ENCODE data around the gene TBL1XR1.
A peak's percentile ranks its signal among the peaks of the same experiment; 100 is the strongest.

Gene TBL1XR1

DNA sequence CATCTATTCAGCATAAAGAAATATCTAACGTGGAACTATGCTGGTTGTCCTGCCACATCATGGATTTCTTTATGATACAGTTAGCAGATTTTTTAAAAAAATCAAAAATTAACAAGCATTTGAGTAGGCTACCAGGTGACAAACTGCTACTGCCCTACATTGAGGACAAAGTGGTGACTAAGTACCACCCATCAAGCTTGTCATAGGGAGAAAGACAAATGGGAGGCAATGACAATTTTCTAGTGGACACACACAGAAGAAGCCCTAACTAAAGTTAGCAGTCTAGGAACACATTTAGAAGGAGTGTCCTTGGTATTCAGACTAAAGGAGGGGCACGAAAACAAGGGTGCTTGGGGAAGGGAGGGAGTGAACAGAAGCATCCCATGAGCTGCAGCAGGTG lies 131.2 kb downstream of the TBL1XR1 start:
- DNase-seq (ENCODE audit: low spot score) = no peak
- no peak for FAIRE-seq

DNA sequence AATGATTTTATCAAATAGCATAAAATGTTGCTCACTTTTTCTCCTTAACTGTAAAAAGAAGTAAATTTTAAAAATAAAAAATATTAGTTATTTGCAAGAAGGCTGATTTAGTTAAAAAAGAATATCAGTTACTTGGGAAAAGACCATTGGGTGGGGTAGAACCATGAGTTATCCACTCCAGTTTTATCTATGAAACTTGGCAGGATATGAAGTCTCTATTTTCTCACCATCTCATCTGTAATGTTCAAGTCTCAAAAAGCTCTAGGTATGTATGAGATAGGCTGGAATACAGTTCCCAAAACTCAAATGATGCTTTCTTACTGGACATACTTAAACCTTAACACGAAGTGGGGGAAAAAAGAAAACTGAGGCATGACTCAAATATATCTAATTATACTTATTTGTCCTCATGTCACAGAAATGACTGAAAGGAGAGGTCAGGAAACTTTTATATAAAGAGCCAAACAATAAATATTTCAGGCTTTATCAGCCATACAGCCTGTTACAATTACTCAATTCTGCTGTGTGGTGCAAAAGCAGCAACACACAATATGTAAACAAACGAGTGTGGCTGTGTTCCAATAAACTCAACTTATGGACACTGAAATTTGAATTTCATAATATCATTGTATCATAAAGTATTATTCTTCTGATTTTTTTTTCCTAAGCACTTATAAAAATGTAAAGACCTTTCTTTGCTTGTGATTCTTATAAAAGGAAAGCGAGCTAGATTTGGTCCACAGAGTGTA lies 131.8 kb downstream of the TBL1XR1 start:
- DNase-seq (ENCODE audit: low spot score) (no peak), FAIRE-seq (no peak)

DNA sequence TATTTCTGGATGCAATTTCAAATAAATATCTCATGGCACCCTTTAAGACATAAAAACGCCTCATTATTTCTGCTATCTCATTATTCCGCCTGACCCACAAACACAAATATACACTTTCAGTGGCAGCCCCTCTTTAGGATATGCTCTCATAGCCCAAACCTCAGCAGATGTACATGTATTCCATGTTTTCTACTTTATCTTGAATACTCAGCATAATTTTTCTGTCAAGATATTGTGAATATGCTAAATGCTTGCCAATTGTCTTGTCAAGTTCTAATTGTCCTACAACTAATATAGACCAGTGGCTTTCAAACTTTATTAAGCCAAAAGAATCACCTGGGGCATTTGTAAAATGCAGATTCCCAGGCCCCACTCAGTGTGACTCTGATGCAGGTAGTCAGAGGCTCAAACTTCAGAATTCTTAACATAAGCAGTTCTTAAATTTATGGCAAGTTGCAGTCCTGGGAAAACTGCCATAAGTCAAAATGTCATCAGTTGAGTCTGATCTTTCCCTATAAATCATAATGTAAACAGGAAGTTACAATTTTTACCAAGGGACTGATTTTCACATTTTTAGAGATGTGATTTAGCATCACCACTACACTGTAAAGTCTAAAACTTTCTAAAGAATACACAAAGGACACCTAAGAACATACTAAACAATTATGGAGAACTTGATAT lies 135.1 kb downstream of the TBL1XR1 start:
- FAIRE-seq (no peak), DNase-seq (ENCODE audit: low spot score) (no peak)

DNA sequence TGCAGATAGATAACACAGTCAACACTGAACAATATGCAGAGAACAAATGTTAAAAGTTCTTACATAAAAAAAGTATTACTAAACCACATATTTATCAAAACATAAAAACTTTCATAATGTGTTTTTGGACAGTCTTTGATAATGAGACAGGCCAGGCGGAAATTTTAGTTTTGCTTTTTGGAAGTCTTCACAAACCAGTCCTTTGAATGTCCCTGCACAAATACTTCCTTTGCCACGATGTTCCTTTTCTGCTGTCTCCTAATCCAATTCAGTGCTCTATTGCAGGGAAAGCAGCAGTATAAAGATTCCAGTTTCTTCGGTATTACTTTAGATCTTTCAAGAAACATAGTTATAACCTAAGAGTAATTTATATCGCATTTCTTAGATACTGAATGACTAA lies 135.9 kb downstream of the TBL1XR1 start:
- DNase-seq (ENCODE audit: low spot score) = no peak
- FAIRE-seq = no peak

DNA sequence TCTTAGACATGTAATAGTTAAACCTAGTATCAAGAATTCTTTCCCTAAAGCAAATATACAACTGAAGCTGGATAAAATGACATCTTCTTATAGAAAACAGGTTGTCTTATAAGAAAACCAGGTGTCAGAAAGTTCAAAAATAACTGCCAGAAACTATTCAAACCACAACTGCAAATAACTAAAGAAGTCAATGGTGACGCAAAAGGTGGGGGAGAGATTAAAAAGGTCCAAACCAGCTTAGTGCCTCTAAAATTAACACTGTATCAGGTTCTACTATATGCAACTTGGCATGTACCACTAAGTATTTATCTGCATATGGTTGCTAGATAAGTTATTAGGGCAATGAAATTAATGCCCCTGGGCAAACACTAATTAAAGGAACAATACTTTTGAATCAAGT lies 136.8 kb downstream of the TBL1XR1 start:
- no peak for FAIRE-seq
- DNase-seq (ENCODE audit: low spot score) = no peak

DNA sequence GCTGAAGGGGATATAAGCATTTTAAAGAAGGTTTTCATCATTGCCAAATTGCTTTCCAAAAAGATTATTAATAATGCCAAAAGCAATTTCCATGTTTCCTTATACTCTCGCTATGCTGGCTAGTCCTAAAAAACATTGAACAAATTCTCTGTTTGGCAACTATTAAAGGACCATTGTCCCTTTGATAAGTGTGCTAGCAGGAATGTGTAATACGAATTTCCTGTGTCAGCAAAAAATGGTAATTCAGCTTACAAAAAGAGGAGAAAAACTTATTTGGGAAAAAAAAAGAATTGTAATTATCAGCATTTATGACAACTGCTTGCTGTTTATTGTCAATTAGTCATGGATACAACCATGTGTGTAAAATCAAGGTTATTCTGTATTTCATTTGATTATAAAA lies 138.6 kb downstream of the TBL1XR1 start:
- DNase-seq (ENCODE audit: low spot score) (no peak), FAIRE-seq (no peak)

DNA sequence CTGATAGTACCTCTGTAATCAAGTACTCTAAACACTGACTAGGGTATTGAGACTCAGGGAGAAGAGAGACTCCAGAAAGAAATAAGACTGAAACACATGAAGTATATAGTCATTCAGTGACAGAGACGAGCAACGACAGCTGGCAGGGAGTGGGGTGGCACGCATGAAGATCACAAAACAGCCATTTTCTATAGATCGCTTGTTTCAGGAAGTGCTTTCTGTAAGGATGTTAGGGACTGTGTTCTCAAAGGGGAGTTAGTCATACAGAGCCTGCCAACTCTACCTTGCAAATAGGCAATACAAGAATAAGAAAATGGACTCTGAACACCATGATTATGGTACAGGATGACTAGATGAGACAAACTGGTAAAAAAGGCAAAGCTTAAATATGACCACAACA lies 139.5 kb downstream of the TBL1XR1 start:
- DNase-seq (ENCODE audit: low spot score) (no peak), FAIRE-seq (no peak)

DNA sequence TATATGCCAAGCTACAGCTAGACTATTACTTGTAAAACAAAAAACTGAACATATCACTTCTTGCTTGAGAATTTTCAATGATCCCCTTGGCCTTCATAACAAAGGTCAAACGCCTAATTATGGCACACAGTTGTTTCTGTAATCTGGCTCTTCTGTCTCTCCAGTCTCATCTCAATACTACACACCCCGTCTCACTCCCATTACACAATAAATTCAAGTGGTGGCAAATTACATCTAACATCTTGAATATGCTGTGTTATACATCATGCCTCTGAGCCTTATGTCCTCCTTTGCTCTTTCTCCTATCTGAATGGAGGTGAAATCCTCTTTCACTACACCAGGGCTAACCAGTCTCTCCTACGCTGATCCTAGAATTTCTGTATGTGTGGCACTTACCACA lies 140.4 kb downstream of the TBL1XR1 start:
- no peak for DNase-seq (ENCODE audit: low spot score)
- no peak for FAIRE-seq

DNA sequence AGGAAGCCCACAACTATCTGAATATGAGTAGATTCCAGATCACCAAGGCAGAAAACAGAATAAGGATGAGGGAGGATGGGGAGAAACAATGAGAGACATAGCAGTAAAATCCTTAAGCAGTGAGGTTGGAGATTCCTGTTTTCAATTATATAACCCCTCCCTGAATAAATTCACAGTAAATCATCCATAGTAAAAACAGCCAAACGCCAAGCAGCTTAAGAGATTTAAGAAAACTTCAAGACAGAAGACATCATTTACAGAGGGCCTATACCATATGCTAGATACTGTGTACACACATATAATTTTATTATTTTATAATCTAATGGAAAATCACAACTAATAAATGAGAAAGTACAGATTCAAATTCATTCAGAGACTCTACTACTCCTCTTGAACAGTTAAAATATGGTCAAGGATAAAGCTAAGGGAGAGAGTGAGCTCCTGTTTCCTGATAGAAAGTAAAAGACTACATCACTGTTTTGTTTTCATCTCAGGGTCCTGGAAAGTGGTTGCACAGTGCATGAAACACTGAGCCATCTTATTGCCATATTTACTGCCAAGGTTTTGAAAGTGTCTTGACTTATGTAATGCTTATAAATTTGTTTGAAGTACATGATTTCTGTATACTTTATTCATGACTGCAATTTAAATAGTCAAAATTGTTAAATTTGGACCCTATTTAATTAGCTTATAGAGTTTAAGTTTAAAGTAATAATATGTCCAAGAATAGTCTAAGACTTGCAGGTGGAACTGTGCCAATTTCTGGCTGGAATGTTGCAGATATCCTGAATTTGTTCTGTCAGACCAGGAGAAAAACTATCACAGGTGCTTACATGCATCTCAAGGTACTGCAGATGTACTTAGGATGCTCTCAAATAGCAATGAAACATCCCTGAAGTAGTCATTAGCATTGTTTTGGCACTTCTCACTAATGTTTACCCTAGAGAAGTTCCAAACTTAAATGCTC lies 141.4 kb downstream of the TBL1XR1 start:
- FAIRE-seq (no peak), DNase-seq (ENCODE audit: low spot score) (no peak)

DNA sequence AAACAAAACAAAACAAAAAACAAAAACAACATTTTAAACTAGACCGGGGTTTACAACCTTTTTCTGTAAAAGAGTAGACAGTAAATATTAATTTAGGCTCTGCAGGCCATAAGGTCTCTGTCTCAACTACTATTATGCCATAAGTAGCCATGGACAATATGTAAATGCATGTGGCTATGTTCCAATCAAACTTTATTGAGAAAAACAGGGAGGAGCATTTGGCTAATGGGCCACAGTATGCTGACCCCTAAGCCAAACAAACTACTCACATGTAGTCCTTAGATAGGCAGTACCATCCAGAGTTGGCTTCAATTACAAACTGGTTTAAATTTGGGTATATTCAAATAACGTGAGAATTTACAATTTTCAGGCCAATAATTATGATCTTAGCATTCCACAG lies 144.2 kb downstream of the TBL1XR1 start:
- FAIRE-seq (no peak), DNase-seq (ENCODE audit: low spot score) (no peak)

DNA sequence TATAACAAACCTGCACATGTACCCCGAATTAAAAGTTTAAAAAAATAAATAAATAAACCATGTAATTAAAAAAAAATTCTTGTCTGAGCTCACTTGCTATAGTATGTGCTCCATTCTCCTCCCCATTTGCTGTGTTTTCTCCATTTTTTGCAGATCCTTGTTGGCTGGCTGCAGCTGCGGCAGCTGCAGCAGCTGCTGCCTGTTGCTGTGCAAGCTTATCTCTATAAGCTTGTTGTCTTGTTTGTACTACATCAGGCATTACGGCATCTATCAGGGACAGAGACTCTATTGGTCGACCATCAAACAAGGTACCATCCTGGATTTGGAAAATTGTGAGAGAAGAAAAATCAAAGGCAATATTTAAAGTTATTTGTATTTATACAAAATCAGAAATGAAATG lies 145.9 kb downstream of the TBL1XR1 start:
- FAIRE-seq (no peak), DNase-seq (ENCODE audit: low spot score) (no peak)

DNA sequence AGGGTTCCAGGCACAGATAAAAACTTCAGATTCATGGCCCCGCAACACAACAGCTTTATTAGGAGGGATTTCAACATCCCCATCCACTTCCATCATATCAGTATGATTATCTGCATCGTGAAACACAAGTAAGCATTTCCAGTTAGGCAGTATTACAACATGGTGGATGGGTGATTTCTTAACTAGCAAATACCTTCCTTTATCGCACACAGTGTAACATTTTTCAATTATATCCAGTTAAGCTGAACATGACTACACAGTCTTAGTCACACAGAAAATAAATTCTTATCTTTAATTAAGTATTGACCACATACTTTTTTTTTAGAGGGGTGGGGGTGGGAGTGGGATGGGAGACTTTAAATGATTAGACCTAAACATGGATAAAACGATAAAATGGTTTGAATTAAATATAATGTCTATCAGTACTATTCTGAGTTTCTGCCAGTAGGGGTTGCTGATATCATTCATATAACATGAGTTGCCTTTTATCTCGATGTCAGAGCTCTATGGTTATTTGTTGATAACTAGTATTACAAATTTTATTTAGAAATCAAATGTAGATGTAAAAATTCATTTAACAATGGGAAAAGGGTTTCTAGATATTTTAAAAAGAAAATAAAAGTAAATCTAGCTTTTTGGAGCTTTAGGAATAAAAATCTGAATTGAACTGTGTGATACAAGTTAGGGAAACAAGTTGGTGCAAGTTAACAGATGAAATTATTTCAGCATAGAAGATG lies 146.6 kb downstream of the TBL1XR1 start:
- DNase-seq (ENCODE audit: low spot score) = peak; percentile 54
- peak; percentile 88 for FAIRE-seq

DNA sequence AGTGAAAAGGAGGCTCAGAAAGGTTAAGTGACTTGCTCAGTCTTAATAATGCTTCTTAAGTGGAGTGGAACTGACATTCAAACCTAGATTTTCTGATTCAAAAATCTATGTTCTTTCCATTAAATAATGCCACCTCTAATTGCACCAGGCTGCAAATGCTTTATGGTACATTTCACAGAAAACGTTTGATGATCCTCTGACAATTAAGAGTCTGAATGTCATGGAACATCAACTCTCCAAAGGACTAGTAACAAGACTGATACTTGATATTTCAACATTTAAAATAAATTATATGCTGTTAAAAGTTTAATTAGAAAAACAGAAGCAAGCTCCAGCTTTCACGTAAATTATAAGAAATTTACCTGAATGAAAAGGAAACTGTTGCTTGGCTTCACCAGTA lies 151.5 kb downstream of the TBL1XR1 start:
- DNase-seq (ENCODE audit: low spot score) = no peak
- FAIRE-seq = no peak

DNA sequence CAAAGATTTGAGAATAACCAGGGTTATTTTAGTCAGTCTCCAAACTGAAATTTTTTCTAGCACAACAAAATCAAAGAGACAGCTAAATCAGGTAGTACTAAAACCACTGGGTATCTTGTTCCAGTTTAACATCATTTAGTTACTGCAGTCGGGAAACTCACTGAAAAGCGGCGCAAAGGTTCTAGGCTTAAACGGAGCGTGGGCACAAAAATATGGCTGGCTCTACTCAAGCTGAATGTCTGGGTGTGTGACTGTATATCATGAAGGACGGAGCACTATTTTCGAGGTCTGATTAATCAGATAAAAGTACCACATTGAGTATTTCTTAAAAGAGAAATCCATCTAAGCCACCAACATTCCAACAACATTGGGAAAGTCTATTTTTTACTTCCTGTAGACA lies 152.1 kb downstream of the TBL1XR1 start:
- FAIRE-seq = no peak
- DNase-seq (ENCODE audit: low spot score) = no peak

DNA sequence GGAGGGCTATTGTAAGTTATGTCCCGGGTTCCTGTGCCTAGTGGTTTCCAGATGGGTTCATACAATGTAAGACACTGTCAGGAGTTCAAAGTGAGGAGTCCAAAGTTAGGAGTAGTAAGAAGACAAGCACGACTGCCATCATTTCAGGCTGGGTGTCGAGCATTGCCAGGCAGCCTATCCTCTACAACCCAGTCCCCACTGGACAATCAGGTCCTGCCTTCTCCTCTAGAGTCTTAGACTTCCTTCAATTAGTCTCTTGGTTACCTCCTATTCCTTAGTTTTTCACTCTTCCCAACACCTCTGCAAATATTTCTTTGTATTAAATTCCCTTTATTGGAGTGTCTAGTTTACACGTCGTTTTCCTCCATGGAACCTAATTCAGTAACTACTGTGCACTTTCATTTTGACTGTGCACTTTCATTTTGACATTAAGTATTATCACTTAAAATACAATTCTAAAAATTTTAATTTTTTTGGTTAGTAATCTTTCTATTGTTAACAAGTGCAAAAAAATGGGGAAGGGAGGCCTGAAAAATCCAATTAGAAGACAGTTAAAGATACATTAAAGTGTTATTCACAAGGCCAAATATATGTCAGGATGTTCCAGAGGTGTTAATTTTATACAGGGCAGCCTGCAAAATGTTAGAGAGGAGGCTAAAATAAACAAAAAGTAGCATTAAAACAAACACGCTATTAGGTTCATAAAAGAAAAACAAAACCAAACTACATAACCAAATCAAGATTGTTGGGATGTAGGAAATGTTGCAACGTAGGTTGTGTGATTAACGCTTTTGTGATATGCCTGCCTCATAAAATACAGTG lies 155.3 kb downstream of the TBL1XR1 start:
- DNase-seq (ENCODE audit: low spot score) (no peak), FAIRE-seq (no peak)

DNA sequence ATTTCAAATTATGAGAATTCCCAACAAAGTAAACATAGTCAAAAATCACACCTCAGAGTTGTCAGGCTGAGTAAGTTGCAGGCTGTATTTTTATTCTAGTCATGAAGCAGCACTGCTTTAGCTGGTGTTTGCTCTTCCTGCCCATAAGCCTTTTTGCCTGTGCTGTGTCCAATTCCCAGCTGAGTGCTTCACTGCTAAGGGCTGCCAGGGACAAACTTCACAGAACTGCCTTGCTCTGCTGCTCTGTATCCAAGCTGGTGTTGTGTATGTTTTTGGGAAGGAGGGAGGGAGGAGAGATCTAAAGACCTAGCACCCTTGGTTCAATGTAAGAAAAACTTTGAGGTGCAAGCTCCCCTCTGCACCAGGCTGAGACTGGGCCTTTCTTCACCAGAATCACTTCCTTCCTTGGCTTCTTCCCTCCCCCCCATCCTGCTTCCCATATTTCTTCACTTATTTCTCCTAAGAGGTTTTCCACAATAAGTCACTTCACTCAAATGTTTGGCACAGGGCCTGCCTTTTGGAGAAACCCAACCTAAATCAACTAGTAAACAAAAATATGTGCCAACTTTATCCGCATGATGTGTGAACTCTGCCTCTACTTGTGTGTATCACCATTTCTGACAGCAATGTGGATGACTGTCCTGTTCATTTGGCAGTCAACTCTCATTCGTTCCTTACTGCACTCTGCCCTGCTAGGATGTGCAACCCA lies 156.1 kb downstream of the TBL1XR1 start:
- FAIRE-seq (no peak), DNase-seq (ENCODE audit: low spot score) (no peak)

DNA sequence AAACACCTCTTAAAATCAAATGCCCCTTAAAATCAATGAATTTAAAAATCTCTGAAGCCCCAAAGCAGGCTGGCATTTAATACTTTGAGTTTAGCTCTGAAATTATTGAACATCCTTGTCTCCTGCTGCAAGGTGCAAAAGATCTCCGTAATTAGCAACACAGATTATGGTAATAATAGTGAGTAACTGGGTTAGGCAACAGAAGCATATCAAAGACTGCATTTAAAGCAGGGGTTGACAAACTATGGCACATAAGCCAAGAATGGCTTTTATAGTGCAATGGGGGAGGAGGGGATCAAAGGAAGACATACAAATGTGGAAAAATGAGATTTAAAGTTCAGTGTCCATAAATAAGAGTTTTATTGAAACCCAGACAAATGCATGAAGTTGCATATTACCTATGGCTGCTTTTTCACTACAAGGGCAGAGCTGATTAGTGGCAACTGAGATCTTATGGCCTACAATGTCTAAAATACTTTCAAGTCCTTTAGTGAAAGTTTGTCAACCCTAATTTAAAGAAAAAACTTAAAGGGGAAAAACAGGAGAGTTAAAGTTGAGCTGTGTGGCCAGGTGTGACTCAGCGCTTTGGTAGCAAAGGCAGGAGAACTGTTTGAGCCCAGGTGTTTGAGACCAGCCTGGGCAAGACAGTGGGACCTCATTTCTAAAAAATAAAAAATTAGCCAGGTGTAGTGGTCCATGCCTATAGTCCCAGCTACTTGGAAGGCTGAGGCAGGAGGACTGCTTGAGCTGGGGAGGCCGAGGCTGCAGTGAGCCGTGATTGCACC lies 157.6 kb downstream of the TBL1XR1 start:
- DNase-seq (ENCODE audit: low spot score) = no peak
- FAIRE-seq = no peak

DNA sequence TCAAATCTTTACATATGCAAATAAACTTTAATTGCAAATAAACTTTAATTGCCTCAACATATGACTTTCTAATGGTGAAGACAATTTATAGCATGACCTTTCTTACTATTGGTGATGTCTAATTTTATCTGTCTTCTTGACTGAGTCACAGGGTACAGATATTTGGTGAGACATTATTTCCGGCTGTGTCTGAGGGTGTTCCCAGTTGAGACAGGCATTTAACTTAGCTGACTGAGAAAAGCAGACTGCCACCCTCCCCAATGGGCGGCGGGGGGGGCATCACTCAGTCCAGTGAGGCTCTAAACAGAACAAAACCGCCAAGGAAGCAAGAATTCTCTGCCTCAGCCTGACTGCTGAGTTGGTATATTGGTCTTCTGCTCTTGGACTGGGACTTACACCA lies 160.0 kb downstream of the TBL1XR1 start:
- DNase-seq (ENCODE audit: low spot score) = no peak

DNA sequence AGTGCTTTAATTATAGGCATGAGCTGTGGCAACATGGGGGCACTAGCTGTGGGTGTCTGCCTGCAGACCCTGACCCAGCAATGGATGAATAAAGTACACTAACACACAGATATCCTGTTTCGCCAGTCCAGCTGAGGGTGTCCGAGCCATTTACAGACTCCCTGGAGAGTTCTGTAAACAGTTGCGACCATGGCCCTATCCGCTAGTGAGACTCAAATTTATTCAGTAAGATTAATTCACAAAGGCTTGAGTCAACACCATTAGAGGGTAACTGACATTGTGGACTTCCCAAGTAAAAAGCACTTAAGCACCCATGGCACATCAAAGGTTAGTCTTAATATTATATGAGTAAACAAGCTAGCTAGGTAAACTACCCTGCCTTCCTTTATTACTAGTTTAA lies 161.6 kb downstream of the TBL1XR1 start:
- no peak for DNase-seq (ENCODE audit: low spot score)

More for the DNA sequence above, 160.0 kb downstream of the TBL1XR1 start:
- no peak for FAIRE-seq

More for the DNA sequence above, 161.6 kb downstream of the TBL1XR1 start:
- no peak for FAIRE-seq
